ENCODE measurements around the gene ROBO1. TPM values are rescaled to one million over a fixed set of nuclear protein-coding genes. Genes with fewer than 3 reads are reported as not detected.

ROBO1 gene
- polyA plus RNA-seq, 10 donors: 36.1 to 76.7 (median 43.2) TPM

- no peak for DNase-seq
Measured at GRCh38 chr3:78879295-78879860, 888.4 kb downstream of the ROBO1 start.

GRCh38 chr3:78878789-78879188 is 889.0 kb downstream of the ROBO1 start:
- no peak for DNase-seq

GRCh38 chr3:78878011-78878410 is 889.8 kb downstream of the ROBO1 start:
- DNase-seq: no peak

GRCh38 chr3:78875851-78876250 is 891.9 kb downstream of the ROBO1 start:
- no peak for DNase-seq

- no peak for DNase-seq
Measured at GRCh38 chr3:78875436-78875835, 892.4 kb downstream of the ROBO1 start.

- DNase-seq: no peak
Measured at GRCh38 chr3:78873641-78874040, 894.2 kb downstream of the ROBO1 start.

GRCh38 chr3:78872195-78872594 is 895.6 kb downstream of the ROBO1 start:
- DNase-seq: peak in 1 of 3 donors; percentile 32

- DNase-seq: no peak
Measured at GRCh38 chr3:78871048-78871447, 896.8 kb downstream of the ROBO1 start.

- DNase-seq: no peak
Measured at GRCh38 chr3:78870484-78870883, 897.3 kb downstream of the ROBO1 start.

- DNase-seq: no peak
Measured at GRCh38 chr3:78868570-78868969, 899.2 kb downstream of the ROBO1 start.

- no peak for DNase-seq
Measured at GRCh38 chr3:78867409-78868372, 900.1 kb downstream of the ROBO1 start.

- DNase-seq: no peak
Measured at GRCh38 chr3:78863306-78864203, 904.2 kb downstream of the ROBO1 start.

- no peak for DNase-seq
Measured at GRCh38 chr3:78861156-78861555, 906.6 kb downstream of the ROBO1 start.

- no peak for DNase-seq
Measured at GRCh38 chr3:78860567-78860966, 907.2 kb downstream of the ROBO1 start.

GRCh38 chr3:78858910-78859309 is 908.9 kb downstream of the ROBO1 start:
- DNase-seq: no peak

- no peak for DNase-seq
Measured at GRCh38 chr3:78858174-78858573, 909.6 kb downstream of the ROBO1 start.

GRCh38 chr3:78857494-78858111 is 910.2 kb downstream of the ROBO1 start:
- no peak for DNase-seq

GRCh38 chr3:78856164-78856563 is 911.6 kb downstream of the ROBO1 start:
- peak in 1 of 3 donors; percentile 37 for DNase-seq

- DNase-seq: no peak
Measured at GRCh38 chr3:78855190-78855589, 912.6 kb downstream of the ROBO1 start.

- DNase-seq: no peak
Measured at GRCh38 chr3:78848392-78849288, 919.2 kb downstream of the ROBO1 start.

GRCh38 chr3:78847603-78848002 is 920.2 kb downstream of the ROBO1 start:
- DNase-seq: no peak
